PC-9 (cell line): ENCODE measurements around the gene ADGRL3. TPM values are rescaled to one million over a fixed set of nuclear protein-coding genes. Genes with fewer than 3 reads are reported as not detected.

Source experiments
- BruUV-seq: library from RNA; stranded (reverse); fragments of 400-500 nt; replicated peaks from 2 replicates; lab custom pipeline; 2021; lab: Mats Ljungman, UMichigan
- CTCF ChIA-PET: fragments of 300-600 bp; sonication (Branson Sonifier 250); formaldehyde crosslinking; loops from one replicate; lab custom pipeline; 2022; ENCODE audit warnings: antibody characterized with exemption; lab: Charles Lee
- POLR2A ChIA-PET: fragments of 300-600 bp; sonication (Branson Sonifier 250); formaldehyde crosslinking; loops from one replicate; lab custom pipeline; 2022; ENCODE audit warnings: antibody characterized with exemption; ENCODE audit not compliant: unreplicated experiment; lab: Charles Lee
- DNase-seq, 2 experiments: peaks; one replicate each; pipeline versions ENCODE4 v3.0.0 to v3.0.0-alpha.2; 2015 to 2022; ENCODE audit warnings: mixed read lengths in 1 of 2
- H2AFZ ChIP-seq: fragments of 200-600 bp; sonication (generic); 2 replicates; pipeline ENCODE4 v1.8.1; 2017; ENCODE audit warnings: antibody characterized with exemption
- H3F3A ChIP-seq: fragments of 200-600 bp; sonication (generic); 2 replicates; pipeline ENCODE4 v1.8.1; 2017; ENCODE audit warnings: antibody characterized with exemption, mild to moderate bottlenecking, low read depth; ENCODE audit not compliant: insufficient read depth
- H3K27ac ChIP-seq: fragments of 200-600 bp; sonication (generic); 2 replicates; pipeline ENCODE4 v1.6.1; 2016; ENCODE audit warnings: mixed run types
- H3K27me3 ChIP-seq: fragments of 200-600 bp; sonication (generic); 2 replicates; pipeline ENCODE4 v1.6.1; 2016; ENCODE audit warnings: low read depth, mixed run types; ENCODE audit not compliant: insufficient read depth
- H3K36me3 ChIP-seq: fragments of 200-600 bp; sonication (generic); 2 replicates; pipeline ENCODE4 v1.6.1; 2016; ENCODE audit warnings: low read depth, mixed run types
- H3K4me1 ChIP-seq: fragments of 200-600 bp; sonication (generic); replicated peaks from 2 replicates; pipeline ENCODE4 v1.6.1; 2016; ENCODE audit warnings: mixed run types; ENCODE audit not compliant: insufficient read depth
- H3K4me2 ChIP-seq: fragments of 200-600 bp; sonication (generic); 2 replicates; pipeline ENCODE4 v1.6.1; 2017; ENCODE audit warnings: mixed run types
- H3K4me3 ChIP-seq: fragments of 200-600 bp; sonication (generic); 2 replicates; pipeline ENCODE4 v1.6.1; 2016; ENCODE audit warnings: mixed run types
- H3K79me2 ChIP-seq: fragments of 200-600 bp; sonication (generic); 2 replicates; pipeline ENCODE4 v1.6.1; 2017; ENCODE audit warnings: low read depth, mixed run types
- H3K9me2 ChIP-seq: fragments of 200-600 bp; sonication (generic); 2 replicates; pipeline ENCODE4 v1.8.1; 2017; ENCODE audit warnings: mild to moderate bottlenecking; ENCODE audit not compliant: insufficient read depth
- H3K9me3 ChIP-seq: fragments of 200-600 bp; sonication (generic); 2 replicates; pipeline ENCODE4 v1.8.1; 2016; ENCODE audit warnings: low read depth; ENCODE audit not compliant: insufficient read depth
- H4K20me1 ChIP-seq: fragments of 200-600 bp; sonication (generic); 2 replicates; pipeline ENCODE4 v1.8.1; 2017; ENCODE audit not compliant: insufficient read depth
- EZH2 ChIP-seq: fragments of 200-600 bp; sonication (generic); IDR thresholded peaks from 2 replicates; pipeline ENCODE4 v1.8.0; 2017; ENCODE audit warnings: antibody characterized with exemption, low read depth
- intact Hi-C: fragments of 100-400 bp; cut with micrococcal nuclease; formaldehyde crosslinking; loops from one replicate; pipeline ENCODE4 v1.10.0; 2022; ENCODE audit not compliant: unreplicated experiment
- total RNA-seq: library from RNA; stranded (reverse); gene quantifications from 2 replicates; pipeline ENCODE4 v1.2.3, GENCODE V29; 2021
- TF ChIP-seq, protein P1 (sequence below): fragments of 200-600 bp; sonication (generic); conservative IDR thresholded peaks from 2 replicates; pipeline ENCODE4 v1.6.1; 2017; ENCODE audit warnings: mixed run types, antibody characterized with exemption, mild to moderate bottlenecking, moderate library complexity

The ADGRL3 gene
- total RNA-seq, 1 experiment from 2014 or later = 1.6 TPM

GRCh38 chr4:61177367-61177766, 22.8 kb upstream of the ADGRL3 start:
- TF ChIP-seq, protein P1, sequence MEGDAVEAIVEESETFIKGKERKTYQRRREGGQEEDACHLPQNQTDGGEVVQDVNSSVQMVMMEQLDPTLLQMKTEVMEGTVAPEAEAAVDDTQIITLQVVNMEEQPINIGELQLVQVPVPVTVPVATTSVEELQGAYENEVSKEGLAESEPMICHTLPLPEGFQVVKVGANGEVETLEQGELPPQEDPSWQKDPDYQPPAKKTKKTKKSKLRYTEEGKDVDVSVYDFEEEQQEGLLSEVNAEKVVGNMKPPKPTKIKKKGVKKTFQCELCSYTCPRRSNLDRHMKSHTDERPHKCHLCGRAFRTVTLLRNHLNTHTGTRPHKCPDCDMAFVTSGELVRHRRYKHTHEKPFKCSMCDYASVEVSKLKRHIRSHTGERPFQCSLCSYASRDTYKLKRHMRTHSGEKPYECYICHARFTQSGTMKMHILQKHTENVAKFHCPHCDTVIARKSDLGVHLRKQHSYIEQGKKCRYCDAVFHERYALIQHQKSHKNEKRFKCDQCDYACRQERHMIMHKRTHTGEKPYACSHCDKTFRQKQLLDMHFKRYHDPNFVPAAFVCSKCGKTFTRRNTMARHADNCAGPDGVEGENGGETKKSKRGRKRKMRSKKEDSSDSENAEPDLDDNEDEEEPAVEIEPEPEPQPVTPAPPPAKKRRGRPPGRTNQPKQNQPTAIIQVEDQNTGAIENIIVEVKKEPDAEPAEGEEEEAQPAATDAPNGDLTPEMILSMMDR = no peak
- no peak for TF ChIP-seq EZH2
- no TSS peak for BruUV-seq
- Histone ChIP-seq H3K27me3 (no peaks in the 10 kb centered on the region), H3F3A (no peaks in the 10 kb centered on the region), H4K20me1 (no peaks in the 10 kb centered on the region), H3K4me1 (no peaks in the 10 kb centered on the region), H2AFZ (no peak overlapping the region), H3K36me3 (no peaks in the 10 kb centered on the region), H3K9me2 (no peaks in the 10 kb centered on the region), H3K4me2 (no peak overlapping the region), H3K27ac (no peak overlapping the region), H3K9me3 (no peaks in the 10 kb centered on the region), H3K4me3 (no peak overlapping the region), H3K79me2 (no peaks in the 10 kb centered on the region)
- ChIA-PET CTCF (no interaction called here), POLR2A (no interaction called here)
- DNase-seq = no peak
- intact Hi-C loops = no loop called here

DNA sequence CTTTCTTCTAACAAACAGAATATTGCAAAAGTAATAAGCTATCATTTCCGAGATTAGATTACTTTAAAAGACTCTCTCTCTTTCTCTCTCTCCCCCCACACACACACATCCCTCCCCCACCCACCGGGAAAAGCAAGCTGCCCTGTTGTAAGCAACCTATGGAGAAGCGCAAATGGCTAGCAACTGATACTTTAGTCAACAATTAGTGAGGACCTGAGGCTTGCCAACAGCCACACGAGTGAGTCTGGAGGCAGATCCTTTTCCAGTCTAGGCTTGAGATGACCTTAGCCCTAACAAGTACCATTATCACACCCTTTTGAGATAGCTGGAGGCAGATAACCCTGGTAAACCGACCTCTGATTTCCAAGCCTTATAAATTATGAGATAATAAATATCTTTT, 19.7 kb upstream of the ADGRL3 start:
- intact Hi-C loops = no loop called here
- ChIA-PET POLR2A (no interaction called here), CTCF (no interaction called here)
- H2AFZ ChIP-seq = no peak overlapping the region
- no peak overlapping the region for H3K4me2 ChIP-seq
- H3K79me2 ChIP-seq = no peaks in the 10 kb centered on the region
- H3K9me3 ChIP-seq = no peaks in the 10 kb centered on the region
- H3K4me3 ChIP-seq = no peak overlapping the region
- DNase-seq = no peak
- TF ChIP-seq, protein P1 = no peak
- no peak for TF ChIP-seq EZH2
- no peaks in the 10 kb centered on the region for H3F3A ChIP-seq
- no peaks in the 10 kb centered on the region for H3K27me3 ChIP-seq
- H3K4me1 ChIP-seq = no peaks in the 10 kb centered on the region
- H3K36me3 ChIP-seq = no peaks in the 10 kb centered on the region
- H3K27ac ChIP-seq = no peak overlapping the region
- no peaks in the 10 kb centered on the region for H4K20me1 ChIP-seq
- H3K9me2 ChIP-seq = no peaks in the 10 kb centered on the region
- BruUV-seq = no TSS peak

GRCh38 chr4:61182915-61183314, 17.2 kb upstream of the ADGRL3 start:
- POLR2A ChIA-PET = no interaction called here
- Histone ChIP-seq H3K4me3 (no peak overlapping the region), H2AFZ (no peak overlapping the region), H3K79me2 (no peaks in the 10 kb centered on the region), H3K4me2 (no peak overlapping the region), H3K9me3 (no peaks in the 10 kb centered on the region), H3K9me2 (no peaks in the 10 kb centered on the region), H3K36me3 (no peaks in the 10 kb centered on the region), H3F3A (no peaks in the 10 kb centered on the region), H3K4me1 (no peaks in the 10 kb centered on the region), H3K27me3 (no peaks in the 10 kb centered on the region), H3K27ac (no peak overlapping the region), H4K20me1 (no peaks in the 10 kb centered on the region)
- intact Hi-C loops = no loop called here
- no peak for DNase-seq
- BruUV-seq = no TSS peak
- CTCF ChIA-PET = no interaction called here
- TF ChIP-seq, protein P1 = no peak
- no peak for TF ChIP-seq EZH2
